ENCODE data around the gene RBMS3. TPM values are rescaled to one million over a fixed set of nuclear protein-coding genes. Genes with fewer than 3 reads are reported as not detected.
A peak's percentile ranks its signal among the peaks of the same experiment; 100 is the strongest.

RBMS3 gene
- total and polyA plus RNA-seq, 2 donors, result 12.8 to 19.9 TPM

- DNase-seq (ENCODE audit: low read depth in 6 of 9, low spot score in 9 of 9), result no peak
- Histone ChIP-seq H3K9me3 (ENCODE audit: control insufficient read depth in 2 of 2, insufficient read depth in 1 of 2, low read length in 1 of 2) (no peaks in the 10 kb centered on the region), H3K4me3 (ENCODE audit: low read length in 2 of 2) (no peak overlapping the region), H3K36me3 (ENCODE audit: control insufficient read depth in 2 of 2, insufficient read depth in 2 of 2, low read length in 1 of 2) (no peaks in the 10 kb centered on the region), H3K27me3 (ENCODE audit: control insufficient read depth in 2 of 2, insufficient read depth in 1 of 2, low read length in 1 of 2) (no peaks in the 10 kb centered on the region), H3K4me1 (ENCODE audit: control insufficient read depth in 2 of 2, insufficient read depth in 2 of 2, low read length in 2 of 2) (no peaks in the 10 kb centered on the region), H3K27ac (ENCODE audit: low read depth in 1 of 2, low read length in 1 of 2) (no peak overlapping the region)
- 96% methylated on average over 2 of the region's 2 CpGs for whole genome bisulfite sequencing
Observed at GRCh38 chr3:29761517-29761916, 480.6 kb downstream of the RBMS3 start.

GRCh38 chr3:29763115-29763514 is 482.2 kb downstream of the RBMS3 start:
- 94% methylated on average over 1 of the region's 1 CpG for WGBS
- DNase-seq (ENCODE audit: low read depth in 6 of 9, low spot score in 9 of 9), result no peak
- H3K27me3 ChIP-seq (ENCODE audit: control insufficient read depth in 2 of 2, insufficient read depth in 1 of 2, low read length in 1 of 2), result no peaks in the 10 kb centered on the region
- H3K9me3 ChIP-seq (ENCODE audit: control insufficient read depth in 2 of 2, insufficient read depth in 1 of 2, low read length in 1 of 2), result no peaks in the 10 kb centered on the region
- H3K4me3 ChIP-seq (ENCODE audit: low read length in 2 of 2), result no peak overlapping the region
- no peak overlapping the region for H3K27ac ChIP-seq (ENCODE audit: low read depth in 1 of 2, low read length in 1 of 2)
- no peaks in the 10 kb centered on the region for H3K36me3 ChIP-seq (ENCODE audit: control insufficient read depth in 2 of 2, insufficient read depth in 2 of 2, low read length in 1 of 2)
- no peaks in the 10 kb centered on the region for H3K4me1 ChIP-seq (ENCODE audit: control insufficient read depth in 2 of 2, insufficient read depth in 2 of 2, low read length in 2 of 2)

- H3K4me3 ChIP-seq (ENCODE audit: low read length in 2 of 2), result no peak overlapping the region
- no peaks in the 10 kb centered on the region for H3K36me3 ChIP-seq (ENCODE audit: control insufficient read depth in 2 of 2, insufficient read depth in 2 of 2, low read length in 1 of 2)
- no peak overlapping the region for H3K27ac ChIP-seq (ENCODE audit: low read depth in 1 of 2, low read length in 1 of 2)
- no peak for DNase-seq (ENCODE audit: low read depth in 6 of 9, low spot score in 9 of 9)
- 93% methylated on average over 3 of the region's 3 CpGs for WGBS
- H3K27me3 ChIP-seq (ENCODE audit: control insufficient read depth in 2 of 2, insufficient read depth in 1 of 2, low read length in 1 of 2), result no peaks in the 10 kb centered on the region
- H3K9me3 ChIP-seq (ENCODE audit: control insufficient read depth in 2 of 2, insufficient read depth in 1 of 2, low read length in 1 of 2), result no peaks in the 10 kb centered on the region
- H3K4me1 ChIP-seq (ENCODE audit: control insufficient read depth in 2 of 2, insufficient read depth in 2 of 2, low read length in 2 of 2), result no peaks in the 10 kb centered on the region
Observed at GRCh38 chr3:29764041-29764440, 483.2 kb downstream of the RBMS3 start.

- H3K4me1 ChIP-seq (ENCODE audit: control insufficient read depth in 2 of 2, insufficient read depth in 2 of 2, low read length in 2 of 2), result no peaks in the 10 kb centered on the region
- 64% methylated on average over 2 of the region's 2 CpGs for WGBS
- peak in 3 of 9 donors; percentile 3 to 47 (median 7) for DNase-seq (ENCODE audit: low read depth in 6 of 9, low spot score in 9 of 9)
- H3K4me3 ChIP-seq (ENCODE audit: low read length in 2 of 2), result no peak overlapping the region
- no peaks in the 10 kb centered on the region for H3K27me3 ChIP-seq (ENCODE audit: control insufficient read depth in 2 of 2, insufficient read depth in 1 of 2, low read length in 1 of 2)
- H3K36me3 ChIP-seq (ENCODE audit: control insufficient read depth in 2 of 2, insufficient read depth in 2 of 2, low read length in 1 of 2), result no peaks in the 10 kb centered on the region
- no peaks in the 10 kb centered on the region for H3K9me3 ChIP-seq (ENCODE audit: control insufficient read depth in 2 of 2, insufficient read depth in 1 of 2, low read length in 1 of 2)
- H3K27ac ChIP-seq (ENCODE audit: low read depth in 1 of 2, low read length in 1 of 2), result no peak overlapping the region
Observed at GRCh38 chr3:29764603-29765254, 483.9 kb downstream of the RBMS3 start.

- no peak for DNase-seq (ENCODE audit: low read depth in 6 of 9, low spot score in 9 of 9)
- Histone ChIP-seq H3K9me3 (ENCODE audit: control insufficient read depth in 2 of 2, insufficient read depth in 1 of 2, low read length in 1 of 2) (no peaks in the 10 kb centered on the region), H3K27me3 (ENCODE audit: control insufficient read depth in 2 of 2, insufficient read depth in 1 of 2, low read length in 1 of 2) (no peaks in the 10 kb centered on the region), H3K36me3 (ENCODE audit: control insufficient read depth in 2 of 2, insufficient read depth in 2 of 2, low read length in 1 of 2) (no peaks in the 10 kb centered on the region), H3K27ac (ENCODE audit: low read depth in 1 of 2, low read length in 1 of 2) (no peak overlapping the region), H3K4me1 (ENCODE audit: control insufficient read depth in 2 of 2, insufficient read depth in 2 of 2, low read length in 2 of 2) (no peaks in the 10 kb centered on the region), H3K4me3 (ENCODE audit: low read length in 2 of 2) (no peak overlapping the region)
- 68% methylated on average over 3 of the region's 3 CpGs for WGBS
Observed at GRCh38 chr3:29771602-29772001, 490.7 kb downstream of the RBMS3 start.

- Histone ChIP-seq H3K27me3 (ENCODE audit: control insufficient read depth in 2 of 2, insufficient read depth in 1 of 2, low read length in 1 of 2) (no peaks in the 10 kb centered on the region), H3K4me3 (ENCODE audit: low read length in 2 of 2) (no peak overlapping the region), H3K36me3 (ENCODE audit: control insufficient read depth in 2 of 2, insufficient read depth in 2 of 2, low read length in 1 of 2) (no peaks in the 10 kb centered on the region), H3K9me3 (ENCODE audit: control insufficient read depth in 2 of 2, insufficient read depth in 1 of 2, low read length in 1 of 2) (no peaks in the 10 kb centered on the region), H3K4me1 (ENCODE audit: control insufficient read depth in 2 of 2, insufficient read depth in 2 of 2, low read length in 2 of 2) (no peaks in the 10 kb centered on the region), H3K27ac (ENCODE audit: low read depth in 1 of 2, low read length in 1 of 2) (no peak overlapping the region)
- no peak for DNase-seq (ENCODE audit: low read depth in 6 of 9, low spot score in 9 of 9)
- WGBS, result 92% methylated on average over 4 of the region's 4 CpGs
Observed at GRCh38 chr3:29772436-29772835, 491.6 kb downstream of the RBMS3 start.

- Histone ChIP-seq H3K4me1 (ENCODE audit: control insufficient read depth in 2 of 2, insufficient read depth in 2 of 2, low read length in 2 of 2) (no peaks in the 10 kb centered on the region), H3K4me3 (ENCODE audit: low read length in 2 of 2) (no peak overlapping the region), H3K27ac (ENCODE audit: low read depth in 1 of 2, low read length in 1 of 2) (no peak overlapping the region), H3K27me3 (ENCODE audit: control insufficient read depth in 2 of 2, insufficient read depth in 1 of 2, low read length in 1 of 2) (no peaks in the 10 kb centered on the region), H3K9me3 (ENCODE audit: control insufficient read depth in 2 of 2, insufficient read depth in 1 of 2, low read length in 1 of 2) (no peaks in the 10 kb centered on the region), H3K36me3 (ENCODE audit: control insufficient read depth in 2 of 2, insufficient read depth in 2 of 2, low read length in 1 of 2) (no peaks in the 10 kb centered on the region)
- 96% methylated on average over 4 of the region's 4 CpGs for WGBS
- DNase-seq (ENCODE audit: low read depth in 6 of 9, low spot score in 9 of 9), result no peak
Observed at GRCh38 chr3:29773481-29773880, 492.6 kb downstream of the RBMS3 start.

GRCh38 chr3:29775340-29775739 is 494.5 kb downstream of the RBMS3 start:
- H3K4me3 ChIP-seq (ENCODE audit: low read length in 2 of 2), result no peak overlapping the region
- H3K4me1 ChIP-seq (ENCODE audit: control insufficient read depth in 2 of 2, insufficient read depth in 2 of 2, low read length in 2 of 2), result no peaks in the 10 kb centered on the region
- no peaks in the 10 kb centered on the region for H3K27me3 ChIP-seq (ENCODE audit: control insufficient read depth in 2 of 2, insufficient read depth in 1 of 2, low read length in 1 of 2)
- H3K36me3 ChIP-seq (ENCODE audit: control insufficient read depth in 2 of 2, insufficient read depth in 2 of 2, low read length in 1 of 2), result no peaks in the 10 kb centered on the region
- no peaks in the 10 kb centered on the region for H3K9me3 ChIP-seq (ENCODE audit: control insufficient read depth in 2 of 2, insufficient read depth in 1 of 2, low read length in 1 of 2)
- no peak overlapping the region for H3K27ac ChIP-seq (ENCODE audit: low read depth in 1 of 2, low read length in 1 of 2)
- DNase-seq (ENCODE audit: low read depth in 6 of 9, low spot score in 9 of 9), result no peak
- 96% methylated on average over 5 of the region's 5 CpGs for WGBS

- WGBS, result 98% methylated on average over 1 of the region's 1 CpG
Observed at GRCh38 chr3:29777869-29778268, 497.0 kb downstream of the RBMS3 start.

More at GRCh38 chr3:29777869-29778268, 497.0 kb downstream of the RBMS3 start:
- Histone ChIP-seq H3K4me1 (ENCODE audit: control insufficient read depth in 2 of 2, insufficient read depth in 2 of 2, low read length in 2 of 2) (no peaks in the 10 kb centered on the region), H3K36me3 (ENCODE audit: control insufficient read depth in 2 of 2, insufficient read depth in 2 of 2, low read length in 1 of 2) (no peaks in the 10 kb centered on the region), H3K27me3 (ENCODE audit: control insufficient read depth in 2 of 2, insufficient read depth in 1 of 2, low read length in 1 of 2) (no peaks in the 10 kb centered on the region), H3K4me3 (ENCODE audit: low read length in 2 of 2) (no peak overlapping the region), H3K9me3 (ENCODE audit: control insufficient read depth in 2 of 2, insufficient read depth in 1 of 2, low read length in 1 of 2) (no peaks in the 10 kb centered on the region), H3K27ac (ENCODE audit: low read depth in 1 of 2, low read length in 1 of 2) (no peak overlapping the region)
- DNase-seq (ENCODE audit: low read depth in 6 of 9, low spot score in 9 of 9), result no peak
